NCI-H345 treated with DMSO at 0.1 percent for 48 hours (cell line): ENCODE data around the gene GRM8.

Experiments
- DNase-seq: peaks from one replicate; lab custom pipeline; 2025; ENCODE audit not compliant: unreplicated experiment; lab: John Stamatoyannopoulos, UW

The GRM8 gene

GRCh38 chr7:126569402-126569801 is 683.3 kb downstream of the GRM8 start:
- DNase-seq, result no peak

- no peak for DNase-seq
Measured at GRCh38 chr7:126557271-126557670, 695.5 kb downstream of the GRM8 start.

- no peak for DNase-seq
Measured at GRCh38 chr7:126541406-126541805, 711.3 kb downstream of the GRM8 start.

GRCh38 chr7:126535176-126535575 is 717.6 kb downstream of the GRM8 start:
- peak; percentile 47 for DNase-seq

- DNase-seq, result no peak
Measured at GRCh38 chr7:126533715-126534114, 719.0 kb downstream of the GRM8 start.

- DNase-seq, result no peak
Measured at GRCh38 chr7:126529833-126530232, 722.9 kb downstream of the GRM8 start.

GRCh38 chr7:126529254-126529653 is 723.5 kb downstream of the GRM8 start:
- no peak for DNase-seq

GRCh38 chr7:126525906-126526305 is 726.8 kb downstream of the GRM8 start:
- no peak for DNase-seq

- DNase-seq, result no peak
Measured at GRCh38 chr7:126524967-126525366, 727.8 kb downstream of the GRM8 start.

- no peak for DNase-seq
Measured at GRCh38 chr7:126511046-126511445, 741.7 kb downstream of the GRM8 start.

- DNase-seq, result peak; percentile 22
Measured at GRCh38 chr7:126501617-126502016, 751.1 kb downstream of the GRM8 start.

- no peak for DNase-seq
Measured at GRCh38 chr7:126499481-126499880, 753.3 kb downstream of the GRM8 start.

GRCh38 chr7:126495733-126496132 is 757.0 kb downstream of the GRM8 start:
- DNase-seq, result no peak

GRCh38 chr7:126495001-126495400 is 757.7 kb downstream of the GRM8 start:
- no peak for DNase-seq

- no peak for DNase-seq
Measured at GRCh38 chr7:126493801-126494200, 758.9 kb downstream of the GRM8 start.

GRCh38 chr7:126489874-126490273 is 762.9 kb downstream of the GRM8 start:
- DNase-seq, result no peak

GRCh38 chr7:126487728-126488442 is 764.9 kb downstream of the GRM8 start:
- DNase-seq, result no peak

GRCh38 chr7:126486806-126487205 is 765.9 kb downstream of the GRM8 start:
- DNase-seq, result no peak

- DNase-seq, result no peak
Measured at GRCh38 chr7:126485791-126486190, 767.0 kb downstream of the GRM8 start.

- DNase-seq, result no peak
Measured at GRCh38 chr7:126483972-126484371, 768.8 kb downstream of the GRM8 start.

GRCh38 chr7:126472825-126473224 is 779.9 kb downstream of the GRM8 start:
- DNase-seq, result no peak

- no peak for DNase-seq
Measured at GRCh38 chr7:126462405-126462804, 790.3 kb downstream of the GRM8 start.

GRCh38 chr7:126460664-126461063 is 792.1 kb downstream of the GRM8 start:
- DNase-seq, result no peak
